AG10803 (cell line): Measurements from ENCODE around the gene SNAPC4.
"Not testable (repeated sequence)": the region's sequence is repeated elsewhere in the genome, so short reads cannot be mapped to it uniquely, and the experiment has no call there.

Source experiments
- DNase-seq: peaks from one replicate; pipeline ENCODE4 v3.0.0; 2010; ENCODE audit warnings: low read depth
- H3K4me3 ChIP-seq: 2 replicates; pipeline ENCODE4 v1.5.1; 2011; ENCODE audit warnings: mild to moderate bottlenecking, low read length, control low read depth
- TF ChIP-seq, protein P1 (sequence below): conservative IDR thresholded peaks from 2 replicates; pipeline ENCODE4 v1.5.1; 2011; ENCODE audit warnings: mild to moderate bottlenecking, low read length, control low read depth, inconsistent platforms

The SNAPC4 gene

DNA sequence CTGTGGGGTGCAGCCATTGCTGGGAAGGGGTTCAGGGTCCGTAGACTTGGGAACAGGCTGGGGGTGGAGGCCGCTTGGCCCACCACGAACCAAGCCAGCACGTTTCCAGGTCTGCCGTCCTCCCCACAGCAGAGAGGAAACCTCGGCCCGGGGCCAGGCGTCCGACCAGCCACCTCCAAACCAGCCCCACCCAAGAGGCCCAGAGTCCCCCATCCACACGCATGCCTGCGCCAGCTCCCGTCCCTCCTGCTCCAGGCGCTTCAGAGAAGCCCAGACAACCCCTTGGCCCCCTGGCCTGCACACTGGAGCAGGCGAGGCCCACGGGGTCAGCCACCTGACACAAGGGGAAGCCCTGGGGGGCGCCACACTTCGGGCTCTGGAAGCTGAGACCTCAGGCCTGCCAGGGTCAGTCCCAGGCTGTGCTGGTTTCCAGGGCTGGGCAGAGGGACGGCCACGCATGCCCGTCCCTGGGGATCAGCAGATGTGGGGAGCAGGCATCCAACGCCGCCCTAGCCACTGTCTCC is 42.7 kb downstream of the SNAPC4 start:
- no peak overlapping the region for H3K4me3 ChIP-seq
- TF ChIP-seq, protein P1, sequence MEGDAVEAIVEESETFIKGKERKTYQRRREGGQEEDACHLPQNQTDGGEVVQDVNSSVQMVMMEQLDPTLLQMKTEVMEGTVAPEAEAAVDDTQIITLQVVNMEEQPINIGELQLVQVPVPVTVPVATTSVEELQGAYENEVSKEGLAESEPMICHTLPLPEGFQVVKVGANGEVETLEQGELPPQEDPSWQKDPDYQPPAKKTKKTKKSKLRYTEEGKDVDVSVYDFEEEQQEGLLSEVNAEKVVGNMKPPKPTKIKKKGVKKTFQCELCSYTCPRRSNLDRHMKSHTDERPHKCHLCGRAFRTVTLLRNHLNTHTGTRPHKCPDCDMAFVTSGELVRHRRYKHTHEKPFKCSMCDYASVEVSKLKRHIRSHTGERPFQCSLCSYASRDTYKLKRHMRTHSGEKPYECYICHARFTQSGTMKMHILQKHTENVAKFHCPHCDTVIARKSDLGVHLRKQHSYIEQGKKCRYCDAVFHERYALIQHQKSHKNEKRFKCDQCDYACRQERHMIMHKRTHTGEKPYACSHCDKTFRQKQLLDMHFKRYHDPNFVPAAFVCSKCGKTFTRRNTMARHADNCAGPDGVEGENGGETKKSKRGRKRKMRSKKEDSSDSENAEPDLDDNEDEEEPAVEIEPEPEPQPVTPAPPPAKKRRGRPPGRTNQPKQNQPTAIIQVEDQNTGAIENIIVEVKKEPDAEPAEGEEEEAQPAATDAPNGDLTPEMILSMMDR = no peak
- no peak for DNase-seq

DNA sequence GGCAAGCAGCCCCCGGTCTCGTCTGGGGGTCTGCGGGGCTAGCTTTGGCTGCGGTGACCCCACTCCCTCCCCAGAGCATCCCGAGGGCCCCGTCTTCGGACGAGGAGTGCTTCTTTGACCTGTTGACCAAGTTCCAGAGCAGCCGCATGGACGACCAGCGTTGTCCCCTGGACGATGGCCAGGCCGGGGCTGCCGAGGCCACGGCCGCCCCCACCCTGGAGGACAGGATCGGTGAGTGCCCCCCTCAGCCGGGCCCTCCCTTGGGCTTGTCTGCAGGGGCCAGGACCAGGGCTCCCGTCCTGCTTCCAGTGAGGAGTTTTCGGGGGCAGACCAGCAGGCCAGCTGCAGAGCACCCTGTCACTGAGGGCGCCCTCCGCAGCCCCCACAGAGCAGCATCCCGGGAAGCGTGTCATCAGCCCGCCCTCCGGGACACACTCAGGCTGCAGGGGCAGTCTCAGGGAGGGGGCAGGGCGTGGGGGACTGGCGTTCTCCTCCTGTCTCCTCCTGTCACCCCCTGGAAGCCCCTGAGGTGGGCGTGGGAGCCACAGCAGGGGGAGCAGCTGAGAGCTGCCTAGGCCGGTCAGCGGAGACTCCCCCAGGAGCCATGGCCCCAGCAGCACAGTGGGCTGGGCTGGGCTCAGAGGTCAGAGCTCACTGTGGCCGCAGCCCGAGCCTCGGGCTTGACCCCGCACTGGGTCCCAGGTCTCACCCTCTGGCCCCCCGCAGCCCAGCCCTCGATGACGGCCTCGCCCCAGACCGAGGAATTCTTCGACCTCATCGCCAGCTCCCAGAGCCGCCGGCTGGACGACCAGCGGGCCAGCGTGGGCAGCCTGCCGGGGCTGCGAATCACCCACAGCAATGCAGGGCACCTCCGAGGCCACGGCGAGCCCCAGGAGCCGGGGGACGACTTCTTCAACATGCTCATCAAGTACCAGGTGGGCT is 44.1 kb downstream of the SNAPC4 start:
- H3K4me3 ChIP-seq = no peak overlapping the region
- DNase-seq = no peak
- TF ChIP-seq, protein P1 = no peak

DNA sequence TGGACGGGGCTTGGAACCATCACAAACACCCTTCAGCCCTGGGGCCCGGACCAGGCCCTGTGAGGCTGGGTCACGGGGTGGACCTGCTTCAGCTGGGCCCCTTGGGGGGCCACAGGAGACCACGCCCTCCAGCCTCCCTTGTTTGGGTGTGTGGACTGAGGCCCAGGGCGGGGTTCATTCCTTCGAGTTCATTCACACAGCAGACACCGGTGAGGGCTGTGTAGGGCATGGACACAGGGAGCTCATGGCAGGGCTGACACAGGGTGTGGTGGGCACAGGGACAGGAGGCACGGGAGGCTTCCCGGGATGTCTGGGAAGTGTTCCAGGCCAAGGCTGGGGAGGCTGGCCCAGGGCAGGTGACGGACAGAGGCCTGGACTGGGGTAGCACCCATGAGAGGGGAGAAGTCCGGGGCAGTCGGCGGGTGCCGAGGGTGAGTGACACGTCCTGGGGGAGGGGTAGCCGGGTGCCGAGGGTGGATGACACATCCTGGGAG is 45.3 kb downstream of the SNAPC4 start:
- TF ChIP-seq, protein P1 = no peak
- H3K4me3 ChIP-seq = no peak overlapping the region
- DNase-seq = peak; percentile 49

DNA sequence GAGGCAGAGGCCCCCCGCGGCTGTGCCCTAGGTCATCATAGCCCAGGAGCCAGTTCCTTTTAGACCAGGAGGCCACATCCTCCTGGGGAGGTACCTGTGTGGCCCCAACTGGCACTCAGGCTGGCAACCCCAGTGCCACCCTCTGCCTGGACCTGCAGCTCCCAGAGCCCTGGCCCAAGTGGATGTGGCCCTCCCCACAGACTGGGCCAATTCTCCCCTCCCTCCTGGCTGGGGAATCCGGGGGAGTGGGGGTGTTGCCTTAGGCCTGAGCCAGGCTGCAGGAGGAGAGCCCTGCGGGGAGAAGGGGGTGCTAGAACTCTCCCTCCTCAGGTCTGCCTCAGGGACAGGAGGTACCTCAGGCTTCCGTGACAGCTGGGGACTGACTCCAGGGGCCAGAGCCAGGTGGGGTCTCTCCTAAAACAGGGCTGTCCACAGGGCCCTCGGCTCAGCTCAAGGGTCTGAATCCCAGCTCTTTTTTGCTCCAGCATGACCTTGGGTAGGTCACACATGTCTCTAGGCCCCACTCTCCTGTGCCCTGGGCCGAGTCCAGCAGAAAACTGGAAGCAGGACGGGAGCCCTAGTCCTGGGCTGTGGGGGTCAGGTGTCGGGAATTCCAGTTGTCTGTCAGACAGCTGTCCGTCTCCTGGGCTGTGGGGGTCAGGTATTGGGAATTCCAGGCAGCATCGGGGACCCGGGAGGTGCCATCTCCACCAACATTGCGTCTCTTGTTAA is 46.0 kb downstream of the SNAPC4 start:
- no peak for DNase-seq
- no peak overlapping the region for H3K4me3 ChIP-seq
- TF ChIP-seq, protein P1 = no peak

DNA sequence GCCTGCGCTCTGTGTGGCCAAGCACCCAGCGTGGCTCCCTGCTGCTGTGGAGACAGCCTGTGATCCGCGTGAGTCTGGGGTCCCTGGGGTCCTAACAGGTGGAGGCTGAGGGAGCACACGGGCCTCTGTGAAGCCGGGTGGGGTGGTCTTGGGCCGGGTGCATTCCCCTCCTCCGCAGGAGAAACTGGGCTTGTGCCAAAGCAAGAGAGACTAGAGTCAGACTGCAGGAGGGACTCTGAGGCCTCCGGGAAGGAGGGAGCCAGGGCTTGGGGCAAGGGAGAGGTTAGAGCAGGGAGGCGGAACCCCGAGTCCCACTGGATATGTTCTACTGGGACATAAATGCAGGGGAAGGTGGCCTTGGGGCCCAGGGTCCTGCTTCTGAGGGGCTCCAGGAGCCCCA is 46.9 kb downstream of the SNAPC4 start:
- no peak for DNase-seq
- TF ChIP-seq, protein P1 = no peak

DNA sequence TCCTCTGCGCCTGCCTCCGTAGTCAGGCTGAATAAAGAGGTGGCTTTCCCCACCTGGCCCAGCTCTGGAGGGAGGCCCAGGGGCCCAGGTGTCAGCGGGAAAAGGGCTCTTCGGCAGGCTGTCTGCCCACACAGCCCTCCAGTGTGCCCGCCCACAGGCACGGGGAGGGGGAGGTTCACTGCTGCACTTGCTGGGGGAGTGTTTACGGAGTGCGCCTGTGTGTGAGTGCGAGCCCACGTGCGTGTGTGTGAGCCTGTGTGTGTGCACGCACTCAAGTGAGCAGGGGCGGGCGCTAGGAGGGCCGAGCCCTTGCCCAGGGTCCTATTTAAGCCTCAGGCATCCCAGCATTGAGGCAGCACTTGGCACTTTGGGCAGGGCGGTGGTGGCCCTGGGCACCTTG is 47.3 kb downstream of the SNAPC4 start:
- no peak for DNase-seq
- no peak overlapping the region for H3K4me3 ChIP-seq
- TF ChIP-seq, protein P1 = no peak

More for the DNA sequence above, 46.9 kb downstream of the SNAPC4 start:
- H3K4me3 ChIP-seq = no peak overlapping the region

DNA sequence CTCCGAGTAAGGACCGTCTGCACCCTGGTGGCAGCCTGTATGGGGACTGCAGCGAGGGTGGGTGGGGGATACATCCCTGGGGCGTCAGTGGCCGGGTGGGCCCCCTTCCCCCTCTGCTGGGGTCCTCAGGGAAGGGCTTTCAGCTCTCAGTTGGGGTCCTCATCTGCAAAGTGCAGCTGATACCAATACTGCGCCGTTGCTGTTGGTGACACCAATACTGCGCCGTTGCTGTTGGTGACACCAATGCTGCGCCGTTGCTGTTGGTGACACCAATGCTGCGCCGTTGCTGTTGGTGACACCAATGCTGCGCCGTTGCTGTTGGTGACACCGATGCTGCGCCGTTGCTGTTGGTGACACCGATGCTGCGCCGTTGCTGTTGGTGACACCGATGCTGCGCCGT is 48.1 kb downstream of the SNAPC4 start:
- DNase-seq = not testable (repeated sequence)

More for the DNA sequence above, 48.1 kb downstream of the SNAPC4 start:
- not testable (repeated sequence) for H3K4me3 ChIP-seq
